GM12872 (cell line): ENCODE data around the gene RPL12.

Experiments used
- CTCF ChIP-seq: IDR thresholded peaks from 3 replicates; pipeline ENCODE4 v1.5.1; 2011; ENCODE audit warnings: low read depth, mild to moderate bottlenecking, low read length, moderate library complexity; ENCODE audit not compliant: insufficient read depth

The RPL12 gene

GRCh38 chr9:127446713-127447415 lies 4.3 kb downstream of the RPL12 start:
- no peak for TF ChIP-seq CTCF

GRCh38 chr9:127445851-127446712 lies 5.1 kb downstream of the RPL12 start:
- no peak for TF ChIP-seq CTCF

GRCh38 chr9:127444921-127445850 lies 6.0 kb downstream of the RPL12 start:
- TF ChIP-seq CTCF = no peak

- no peak for TF ChIP-seq CTCF
Measured at GRCh38 chr9:127444283-127444920, 6.8 kb downstream of the RPL12 start.

GRCh38 chr9:127438394-127438793 lies 12.8 kb downstream of the RPL12 start:
- no peak for TF ChIP-seq CTCF

GRCh38 chr9:127437497-127438264 lies 13.5 kb downstream of the RPL12 start:
- TF ChIP-seq CTCF = no peak
